Fibroblast of the aortic adventitia (primary cell): ENCODE measurements around the gene SCAI. TPM values are rescaled to one million over a fixed set of nuclear protein-coding genes. Genes with fewer than 3 reads are reported as not detected.
"Not testable (repeated sequence)": the region's sequence is repeated elsewhere in the genome, so short reads cannot be mapped to it uniquely, and the experiment has no call there.

Experiments
- DNase-seq: peaks from one replicate; pipeline ENCODE4 v3.0.0-alpha.2; 2010; ENCODE audit warnings: low read depth
- H3K4me3 ChIP-seq: 2 replicates; pipeline ENCODE4 v1.5.1; 2011; ENCODE audit warnings: low read depth, mild to moderate bottlenecking, control low read depth, low read length, moderate library complexity
- total RNA-seq: library from RNA; depleted of rRNA; stranded (reverse); fragments of >200 nt; gene quantifications from 2 replicates; pipeline ENCODE4 v1.2.3, GENCODE V29; 2012; ENCODE audit warnings: low replicate concordance
- TF ChIP-seq, protein P1 (sequence below): IDR thresholded peaks from 2 replicates; pipeline ENCODE4 v1.5.1; 2011; ENCODE audit warnings: mild to moderate bottlenecking, low read length, control low read depth, inconsistent platforms; ENCODE audit not compliant: insufficient read depth

SCAI gene
- total RNA-seq, 1 donor, result 14.0 TPM

DNA sequence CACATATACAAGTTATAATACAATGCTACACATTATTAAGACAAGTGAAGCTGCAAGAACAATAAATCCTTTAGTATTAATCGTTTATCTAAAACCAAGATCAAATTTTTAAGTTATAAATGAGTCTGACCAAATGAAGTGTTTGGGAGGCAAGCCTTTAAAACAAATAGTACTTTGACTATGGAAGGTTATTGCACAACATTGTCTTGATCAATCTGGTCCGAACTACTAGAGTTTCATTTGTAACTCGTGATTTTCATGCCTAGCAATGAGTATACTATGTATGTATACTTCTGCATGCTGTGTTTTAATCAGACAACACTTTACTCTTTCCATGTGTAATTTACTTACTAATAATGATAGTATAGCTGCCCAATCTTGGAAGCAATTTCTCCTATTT, 115.3 kb downstream of the SCAI start:
- TF ChIP-seq, protein P1, sequence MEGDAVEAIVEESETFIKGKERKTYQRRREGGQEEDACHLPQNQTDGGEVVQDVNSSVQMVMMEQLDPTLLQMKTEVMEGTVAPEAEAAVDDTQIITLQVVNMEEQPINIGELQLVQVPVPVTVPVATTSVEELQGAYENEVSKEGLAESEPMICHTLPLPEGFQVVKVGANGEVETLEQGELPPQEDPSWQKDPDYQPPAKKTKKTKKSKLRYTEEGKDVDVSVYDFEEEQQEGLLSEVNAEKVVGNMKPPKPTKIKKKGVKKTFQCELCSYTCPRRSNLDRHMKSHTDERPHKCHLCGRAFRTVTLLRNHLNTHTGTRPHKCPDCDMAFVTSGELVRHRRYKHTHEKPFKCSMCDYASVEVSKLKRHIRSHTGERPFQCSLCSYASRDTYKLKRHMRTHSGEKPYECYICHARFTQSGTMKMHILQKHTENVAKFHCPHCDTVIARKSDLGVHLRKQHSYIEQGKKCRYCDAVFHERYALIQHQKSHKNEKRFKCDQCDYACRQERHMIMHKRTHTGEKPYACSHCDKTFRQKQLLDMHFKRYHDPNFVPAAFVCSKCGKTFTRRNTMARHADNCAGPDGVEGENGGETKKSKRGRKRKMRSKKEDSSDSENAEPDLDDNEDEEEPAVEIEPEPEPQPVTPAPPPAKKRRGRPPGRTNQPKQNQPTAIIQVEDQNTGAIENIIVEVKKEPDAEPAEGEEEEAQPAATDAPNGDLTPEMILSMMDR, result no peak
- H3K4me3 ChIP-seq, result no peak overlapping the region
- DNase-seq, result no peak

DNA sequence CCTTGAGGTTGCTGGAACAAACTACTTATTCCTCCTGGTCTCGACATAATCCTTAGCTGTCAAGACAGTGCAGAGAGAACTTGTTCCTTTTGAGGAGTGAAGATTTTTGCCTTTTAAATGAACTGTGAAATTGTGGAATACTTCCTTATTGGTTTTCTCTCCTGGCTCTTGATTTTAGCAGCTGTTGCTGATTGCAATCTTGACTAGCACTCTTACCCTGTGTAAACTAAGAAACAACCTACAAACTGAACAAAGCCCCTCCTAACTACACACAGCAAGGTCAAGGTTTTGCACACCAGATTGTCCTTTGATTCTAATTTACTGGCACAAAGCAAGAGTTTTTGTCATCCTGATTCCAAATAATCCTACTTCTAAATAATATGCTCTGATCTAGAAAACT, 118.4 kb downstream of the SCAI start:
- no peak for DNase-seq
- H3K4me3 ChIP-seq, result no peak overlapping the region
- TF ChIP-seq, protein P1, result no peak

DNA sequence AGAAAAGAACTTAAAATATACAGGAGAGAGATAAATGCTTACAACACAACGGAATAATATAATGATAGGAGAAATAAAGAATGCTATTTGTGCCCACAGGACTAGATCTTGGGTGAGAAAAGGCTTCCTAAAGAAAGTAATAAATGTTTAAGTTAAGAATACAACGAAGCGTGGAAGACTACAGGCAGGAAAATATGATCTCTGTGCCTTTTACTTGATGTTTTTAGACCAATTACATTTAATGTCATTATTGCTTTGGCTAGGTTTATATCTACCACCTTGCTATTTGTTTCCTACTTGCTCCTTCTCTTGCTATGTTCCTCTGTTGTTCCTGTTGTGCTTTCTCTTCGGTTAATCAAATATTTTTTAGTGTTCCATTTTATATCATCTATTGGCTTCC, 122.3 kb downstream of the SCAI start:
- no peak for DNase-seq
- no peak overlapping the region for H3K4me3 ChIP-seq
- TF ChIP-seq, protein P1, result no peak

DNA sequence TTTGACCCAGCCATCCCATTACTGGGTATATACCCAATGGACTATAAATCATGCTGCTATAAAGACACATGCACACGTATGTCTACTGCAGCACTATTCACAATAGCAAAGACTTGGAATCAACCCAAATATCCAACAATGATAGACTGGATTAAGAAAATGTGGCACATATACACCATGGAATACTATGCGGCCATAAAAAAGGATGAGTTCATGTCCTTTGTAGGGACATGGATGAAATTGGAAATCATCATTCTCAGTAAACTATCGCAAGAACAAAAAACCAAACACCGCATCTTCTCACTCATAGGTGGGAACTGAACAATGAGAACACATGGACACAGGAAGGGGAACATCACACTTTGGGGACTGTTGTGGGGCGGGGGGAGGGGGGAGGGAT, 127.7 kb downstream of the SCAI start:
- not testable (repeated sequence) for DNase-seq, H3K4me3 ChIP-seq

DNA sequence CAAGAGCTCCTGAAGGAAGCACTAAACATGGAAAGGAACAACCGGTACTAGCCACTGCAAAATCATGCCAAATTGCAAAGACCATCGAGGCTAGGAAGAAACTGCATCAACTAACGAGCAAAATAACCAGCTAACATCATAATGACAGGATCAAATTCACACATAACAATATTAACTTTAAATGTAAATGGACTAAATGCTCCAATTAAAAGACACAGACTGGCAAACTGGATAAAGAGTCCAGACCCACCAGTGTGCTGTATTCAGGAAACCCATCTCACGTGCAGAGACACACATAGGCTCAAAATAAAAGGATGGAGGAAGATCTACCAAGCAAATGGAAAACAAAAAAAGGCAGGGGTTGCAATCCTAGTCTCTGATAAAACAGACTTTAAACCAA, 131.3 kb downstream of the SCAI start:
- not testable (repeated sequence) for DNase-seq, H3K4me3 ChIP-seq

DNA sequence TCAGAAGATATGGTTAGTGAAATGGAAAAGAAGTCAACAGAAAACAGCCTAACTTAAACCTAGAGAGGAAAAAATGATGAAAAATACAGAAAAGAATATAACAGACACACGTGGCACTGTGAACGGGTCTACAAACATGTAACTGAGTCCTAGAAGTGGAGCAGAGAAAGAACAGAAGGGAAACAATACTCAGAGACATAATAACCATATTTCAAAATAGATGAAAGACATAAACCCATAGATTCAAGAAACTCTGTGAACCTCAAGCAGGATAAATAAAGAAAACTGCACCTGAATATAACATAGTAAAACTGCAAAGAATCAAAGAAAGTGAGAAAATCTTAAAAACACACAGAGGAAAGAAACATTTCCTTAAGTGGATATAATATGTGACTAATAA, 134.7 kb downstream of the SCAI start:
- TF ChIP-seq, protein P1, result no peak

DNA sequence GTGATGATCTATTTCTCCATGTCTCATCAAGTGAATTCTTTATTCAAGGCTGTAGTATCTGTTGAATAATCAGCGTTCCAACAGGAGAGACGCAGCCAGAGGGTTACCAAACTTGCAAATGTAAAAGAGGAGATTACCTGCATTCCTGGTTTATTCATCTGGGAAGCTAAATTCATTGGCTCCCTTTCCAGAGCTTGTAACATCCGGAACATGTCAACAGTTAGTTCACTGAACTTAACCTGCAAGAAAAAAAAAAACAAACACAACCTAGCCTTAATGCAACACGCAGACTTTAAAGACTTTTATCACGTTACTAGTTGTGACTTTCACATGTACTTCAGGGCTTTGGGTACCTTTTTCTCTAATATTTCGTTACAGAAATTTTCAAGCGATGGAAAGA, 140.0 kb downstream of the SCAI start:
- DNase-seq, result no peak
- TF ChIP-seq, protein P1, result no peak
- no peak overlapping the region for H3K4me3 ChIP-seq

More for the DNA sequence above, 134.7 kb downstream of the SCAI start:
- DNase-seq, result no peak
- no peak overlapping the region for H3K4me3 ChIP-seq

DNA sequence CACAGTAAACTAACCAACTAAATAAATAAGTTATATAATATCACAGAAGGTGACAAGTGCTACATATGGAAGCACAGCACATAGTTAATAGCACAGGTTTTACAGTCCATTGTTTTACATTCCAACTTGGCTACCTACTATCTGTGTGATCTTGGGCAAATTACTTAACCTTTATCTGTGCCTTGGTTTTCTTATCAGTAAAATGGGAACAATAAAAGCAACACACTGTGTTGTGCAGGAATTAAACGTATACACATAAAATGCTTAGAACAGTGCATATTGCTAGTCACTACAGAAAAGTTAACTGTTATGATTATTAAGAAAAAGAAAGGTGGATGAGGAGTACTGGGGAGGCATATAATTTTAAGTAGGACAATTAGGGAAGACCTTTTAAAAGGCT, 159.6 kb downstream of the SCAI start:
- H3K4me3 ChIP-seq, result no peak overlapping the region
- no peak for DNase-seq
- TF ChIP-seq, protein P1, result no peak
